Measurements from ENCODE around the gene FGF18. TPM values are rescaled to one million over a fixed set of nuclear protein-coding genes. Genes with fewer than 3 reads are reported as not detected.

Gene FGF18
- total RNA-seq, 2 donors from 2014 or later = 0.81 to 1.6 TPM

DNA sequence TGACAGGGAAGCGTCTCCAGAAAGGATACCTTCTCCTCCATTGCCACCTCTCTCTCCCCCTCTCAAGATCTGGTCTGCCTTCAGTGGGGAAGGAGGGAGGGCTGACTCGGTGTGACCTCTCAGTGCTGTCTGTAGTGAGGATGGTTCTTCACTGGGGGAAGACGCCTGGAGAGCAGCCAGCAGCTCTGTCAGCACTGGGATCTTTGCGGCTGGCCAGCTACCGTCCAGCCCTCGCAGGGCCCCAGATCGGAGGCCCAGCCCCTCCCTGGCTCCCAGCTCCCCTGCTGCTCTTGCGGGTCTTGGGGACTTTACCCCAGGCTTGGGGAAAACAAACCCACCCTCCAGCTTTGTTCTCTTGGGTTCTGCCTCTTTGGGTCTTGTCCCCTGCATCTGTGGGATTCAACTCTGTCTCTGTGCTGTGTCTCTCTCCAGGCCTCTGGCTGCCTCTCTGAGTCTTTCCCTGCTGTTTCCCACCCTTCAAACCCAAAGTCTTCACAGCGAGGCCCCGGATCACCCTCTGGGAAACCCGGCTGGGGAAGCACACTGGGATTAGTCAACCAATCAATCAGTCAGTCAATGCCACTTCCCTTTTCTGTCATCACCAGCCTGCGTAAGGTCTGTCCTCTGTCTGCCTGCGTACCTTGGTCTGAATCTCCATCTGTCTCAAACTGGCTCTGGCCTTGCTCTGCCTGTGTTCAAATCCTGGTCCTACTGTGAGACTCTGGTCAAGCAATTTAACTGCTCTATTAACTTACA lies 23.0 kb downstream of the FGF18 start:
- Histone ChIP-seq H3K27me3 (replicated peaks; ENCODE audit: insufficient read depth) (no peaks in the 10 kb centered on the region), H3K4me1 (ENCODE audit: control insufficient read depth in 1 of 2, low read depth in 2 of 2) (peaks cover 0 to 9% of the 10 kb centered on the region in 2 donors), H3K9me3 (no peaks in the 10 kb centered on the region), H3K4me3 (no peak overlapping the region), H3K27ac (no peak overlapping the region), H3K36me3 (no peaks in the 10 kb centered on the region)
- ATAC-seq (ENCODE audit: insufficient number of reproducible peaks, low FRiP score, low read depth) = no peak
- no peak for DNase-seq (ENCODE audit: low spot score)
- TF ChIP-seq, protein P1, sequence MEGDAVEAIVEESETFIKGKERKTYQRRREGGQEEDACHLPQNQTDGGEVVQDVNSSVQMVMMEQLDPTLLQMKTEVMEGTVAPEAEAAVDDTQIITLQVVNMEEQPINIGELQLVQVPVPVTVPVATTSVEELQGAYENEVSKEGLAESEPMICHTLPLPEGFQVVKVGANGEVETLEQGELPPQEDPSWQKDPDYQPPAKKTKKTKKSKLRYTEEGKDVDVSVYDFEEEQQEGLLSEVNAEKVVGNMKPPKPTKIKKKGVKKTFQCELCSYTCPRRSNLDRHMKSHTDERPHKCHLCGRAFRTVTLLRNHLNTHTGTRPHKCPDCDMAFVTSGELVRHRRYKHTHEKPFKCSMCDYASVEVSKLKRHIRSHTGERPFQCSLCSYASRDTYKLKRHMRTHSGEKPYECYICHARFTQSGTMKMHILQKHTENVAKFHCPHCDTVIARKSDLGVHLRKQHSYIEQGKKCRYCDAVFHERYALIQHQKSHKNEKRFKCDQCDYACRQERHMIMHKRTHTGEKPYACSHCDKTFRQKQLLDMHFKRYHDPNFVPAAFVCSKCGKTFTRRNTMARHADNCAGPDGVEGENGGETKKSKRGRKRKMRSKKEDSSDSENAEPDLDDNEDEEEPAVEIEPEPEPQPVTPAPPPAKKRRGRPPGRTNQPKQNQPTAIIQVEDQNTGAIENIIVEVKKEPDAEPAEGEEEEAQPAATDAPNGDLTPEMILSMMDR (IDR thresholded peaks at IDR 0.05) = no peak

DNA sequence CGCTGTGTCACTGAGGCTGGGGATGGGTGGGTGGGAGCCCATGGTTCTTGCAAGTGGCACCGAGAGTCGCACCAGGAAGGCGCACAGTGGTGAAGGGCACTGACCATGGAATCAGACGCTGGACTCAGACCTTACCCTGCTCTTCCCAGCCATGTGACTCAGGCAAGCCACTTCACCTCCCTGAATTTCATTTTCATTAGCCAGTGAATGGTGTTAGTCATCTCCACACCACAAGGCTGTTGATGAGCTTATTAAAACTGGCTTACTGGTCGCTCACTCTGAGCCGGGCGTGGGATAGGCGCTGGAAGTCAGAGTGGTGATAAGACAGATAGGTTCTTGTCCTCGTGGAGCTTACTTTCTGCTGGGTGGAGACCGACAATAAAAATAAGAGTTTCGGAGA lies 25.1 kb downstream of the FGF18 start:
- Histone ChIP-seq H3K36me3 (no peaks in the 10 kb centered on the region), H3K4me3 (no peak overlapping the region), H3K9me3 (no peaks in the 10 kb centered on the region), H3K27me3 (replicated peaks; ENCODE audit: insufficient read depth) (no peaks in the 10 kb centered on the region), H3K4me1 (ENCODE audit: control insufficient read depth in 1 of 2, low read depth in 2 of 2) (peaks cover 0 to 7% of the 10 kb centered on the region in 2 donors), H3K27ac (no peak overlapping the region)
- TF ChIP-seq, protein P1 (IDR thresholded peaks at IDR 0.05) = no peak
- DNase-seq (ENCODE audit: low spot score) (no peak), ATAC-seq (ENCODE audit: insufficient number of reproducible peaks, low FRiP score, low read depth) (no peak)

DNA sequence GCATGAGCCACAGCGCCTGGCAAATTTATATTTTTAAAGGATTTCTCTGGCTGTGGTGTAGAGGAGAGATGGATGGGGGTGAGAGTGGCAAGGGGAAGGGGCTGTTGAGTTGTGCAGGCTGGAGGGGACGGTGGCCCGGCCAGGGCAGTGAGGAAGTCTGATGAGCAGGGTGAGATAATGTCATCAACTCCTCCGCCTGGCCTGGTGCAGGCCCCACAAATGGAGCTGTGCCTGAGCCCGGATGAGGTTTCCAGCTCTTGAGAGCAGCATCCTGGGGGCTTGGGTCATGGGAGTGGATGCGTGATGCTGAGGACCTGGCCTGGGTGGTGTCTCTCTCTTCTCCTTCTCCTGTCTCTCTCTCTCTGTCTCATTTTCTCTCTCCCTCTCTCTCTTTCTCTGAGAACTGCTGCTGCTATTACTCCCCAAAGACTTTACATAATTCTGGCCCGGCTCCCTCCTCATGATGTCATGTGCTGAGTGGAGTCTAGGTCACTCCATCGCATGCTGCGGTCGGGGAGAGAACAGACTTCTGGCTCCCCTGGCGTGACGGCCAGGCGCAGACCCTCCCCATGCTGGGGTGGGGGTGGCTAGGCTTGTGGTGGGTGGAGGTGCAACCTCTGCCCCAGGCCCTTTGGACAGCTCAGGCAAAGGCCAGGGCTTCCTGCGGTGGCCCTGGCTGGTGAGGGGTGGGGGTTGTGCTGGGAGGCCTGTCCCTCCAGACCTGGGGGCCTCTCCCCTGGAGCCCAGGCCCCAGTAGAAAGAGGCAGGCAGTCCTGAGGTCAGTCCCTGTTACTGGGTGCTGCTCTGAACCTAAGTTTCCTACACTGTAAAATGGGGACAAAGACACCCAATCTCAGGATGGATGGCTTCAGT lies 26.4 kb downstream of the FGF18 start:
- Histone ChIP-seq H3K27ac (no peak overlapping the region), H3K4me1 (ENCODE audit: control insufficient read depth in 1 of 2, low read depth in 2 of 2) (peaks cover 0 to 10% of the 10 kb centered on the region in 2 donors), H3K4me3 (no peak overlapping the region), H3K27me3 (replicated peaks; ENCODE audit: insufficient read depth) (no peaks in the 10 kb centered on the region), H3K9me3 (no peaks in the 10 kb centered on the region), H3K36me3 (no peaks in the 10 kb centered on the region)
- DNase-seq (ENCODE audit: low spot score) = no peak
- no peak for ATAC-seq (ENCODE audit: insufficient number of reproducible peaks, low FRiP score, low read depth)
- TF ChIP-seq, protein P1 (IDR thresholded peaks at IDR 0.05) = no peak

DNA sequence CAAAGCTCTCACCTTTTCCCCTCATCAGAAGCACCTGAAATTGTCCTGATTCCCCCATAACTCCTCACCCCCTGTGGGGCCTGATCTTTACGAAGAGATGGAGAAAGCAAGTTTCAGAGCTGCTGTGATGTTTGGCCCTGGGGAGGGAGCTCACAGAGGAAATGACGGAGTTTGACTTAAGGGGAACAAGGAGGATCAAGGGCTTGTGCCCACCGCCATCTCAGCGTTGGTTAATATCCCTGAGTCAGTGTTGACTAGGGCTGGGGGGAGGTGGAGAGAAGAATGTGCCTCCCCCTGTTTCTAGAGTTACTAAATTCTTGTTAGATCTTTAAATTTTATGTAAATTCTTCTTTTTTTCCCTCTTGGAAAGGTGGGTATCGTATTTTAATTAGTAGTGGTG lies 27.8 kb downstream of the FGF18 start:
- no peak overlapping the region for H3K27ac ChIP-seq
- no peaks in the 10 kb centered on the region for H3K27me3 ChIP-seq (replicated peaks; ENCODE audit: insufficient read depth)
- ATAC-seq (ENCODE audit: insufficient number of reproducible peaks, low FRiP score, low read depth) = no peak

More for the DNA sequence above, 27.8 kb downstream of the FGF18 start:
- TF ChIP-seq, protein P1 (IDR thresholded peaks at IDR 0.05) = no peak
- Histone ChIP-seq H3K9me3 (no peaks in the 10 kb centered on the region), H3K36me3 (no peaks in the 10 kb centered on the region), H3K4me1 (ENCODE audit: control insufficient read depth in 1 of 2, low read depth in 2 of 2) (peaks cover 5 to 15% of the 10 kb centered on the region in 2 donors), H3K4me3 (no peak overlapping the region)
- DNase-seq (ENCODE audit: low spot score) = no peak

Data from thoracic aorta (tissue), 2 donors.